Neural cell (in vitro differentiated cells): ENCODE results near the gene IL18R1. TPM values are rescaled to one million over a fixed set of nuclear protein-coding genes. Genes with fewer than 3 reads are reported as not detected.

Source experiments
- H2AFZ ChIP-seq: fragments of 200-600, 300-800 bp; sonication (generic), shearing (Covaris generic); 2 replicates; pipeline ENCODE4 v1.6.0; 2014; ENCODE audit warnings: low read depth, mild to moderate bottlenecking, antibody characterized with exemption, low read length, moderate library complexity
- H3F3A ChIP-seq: fragments of 200-600 bp; shearing (Covaris generic); 2 replicates; pipeline ENCODE4 v1.6.1; 2016; ENCODE audit warnings: mild to moderate bottlenecking, moderate library complexity, mixed read lengths, antibody characterized with exemption, low read length; ENCODE audit not compliant: insufficient read depth, poor library complexity, severe bottlenecking
- H3K27ac ChIP-seq: fragments of 200-600, 300-800 bp; sonication (generic), shearing (Covaris generic); 2 replicates; pipeline ENCODE4 v1.5.1; 2014; ENCODE audit warnings: mild to moderate bottlenecking, low read length, moderate library complexity
- H3K27me3 ChIP-seq: fragments of 300-800, 200-600 bp; sonication (generic), shearing (Covaris generic); 2 replicates; pipeline ENCODE4 v1.6.0; 2014; ENCODE audit warnings: mild to moderate bottlenecking, low read depth, low read length, moderate library complexity; ENCODE audit not compliant: insufficient read depth
- H3K36me3 ChIP-seq: fragments of 300-800, 200-600 bp; sonication (generic), shearing (Covaris generic); 2 replicates; pipeline ENCODE4 v1.5.1; 2014; ENCODE audit warnings: mild to moderate bottlenecking, antibody characterized with exemption, low read length, moderate library complexity; ENCODE audit not compliant: insufficient read depth
- H3K4me2 ChIP-seq: fragments of 300-800, 200-600 bp; sonication (generic), shearing (Covaris generic); 2 replicates; pipeline ENCODE4 v1.6.0; 2014; ENCODE audit warnings: mild to moderate bottlenecking, low read length
- H3K4me3 ChIP-seq: fragments of 300-800, 200-600 bp; sonication (generic), shearing (Covaris generic); 2 replicates; pipeline ENCODE4 v1.5.1; 2014; ENCODE audit warnings: mild to moderate bottlenecking, low read length, moderate library complexity
- H3K79me2 ChIP-seq: fragments of 200-600 bp; shearing (Covaris generic); replicated peaks from 2 replicates; pipeline ENCODE4 v1.6.0; 2014; ENCODE audit warnings: mild to moderate bottlenecking, low read length, moderate library complexity; ENCODE audit not compliant: insufficient read depth
- H3K9ac ChIP-seq: fragments of 300-800, 200-600 bp; sonication (generic), shearing (Covaris generic); 2 replicates; pipeline ENCODE4 v1.6.1; 2016; ENCODE audit warnings: mild to moderate bottlenecking, low read length, mixed read lengths
- H3K9me2 ChIP-seq: fragments of 200-600 bp; shearing (Covaris generic); 2 replicates; pipeline ENCODE4 v1.6.1; 2016; ENCODE audit warnings: mild to moderate bottlenecking, low read length, mixed read lengths; ENCODE audit not compliant: insufficient read depth
- H3K9me3 ChIP-seq: fragments of 200-600, 300-800 bp; sonication (generic), shearing (Covaris generic); 2 replicates; pipeline ENCODE4 v1.6.1; 2016; ENCODE audit warnings: mild to moderate bottlenecking, mixed run types, low read length, moderate library complexity, mixed read lengths
- H4K20me1 ChIP-seq: fragments of 200-600 bp; shearing (Covaris generic); 2 replicates; pipeline ENCODE4 v1.6.1; 2016; ENCODE audit warnings: mild to moderate bottlenecking, mixed run types; ENCODE audit not compliant: insufficient read depth
- EP300 ChIP-seq: fragments of 450-650 bp; conservative IDR thresholded peaks from 2 replicates; pipeline ENCODE4 v1.6.1; 2014; ENCODE audit warnings: antibody characterized with exemption, mild to moderate bottlenecking, moderate library complexity; ENCODE audit not compliant: poor library complexity, severe bottlenecking
- EZH2 ChIP-seq: fragments of 200-600, 300-800 bp; shearing (Covaris generic), sonication (generic); IDR thresholded peaks from 2 replicates; pipeline ENCODE4 v1.6.1; 2014; ENCODE audit warnings: antibody characterized with exemption, low read length, borderline replicate concordance, mild to moderate bottlenecking; ENCODE audit not compliant: insufficient read depth, poor library complexity, severe bottlenecking
- MXI1 ChIP-seq: fragments of 450-650 bp; conservative IDR thresholded peaks from 2 replicates; pipeline ENCODE4 v1.6.1; 2014; ENCODE audit warnings: antibody characterized with exemption, mild to moderate bottlenecking; ENCODE audit not compliant: poor library complexity, severe bottlenecking
- POLR2AphosphoS5 ChIP-seq: IDR thresholded peaks from 2 replicates; pipeline ENCODE4 v1.6.1; 2012
- RAD21 ChIP-seq: fragments of 450-650 bp; conservative IDR thresholded peaks from 2 replicates; pipeline ENCODE4 v1.6.1; 2014; ENCODE audit warnings: antibody characterized with exemption, mild to moderate bottlenecking, moderate library complexity
- SMC3 ChIP-seq: fragments of 450-650 bp; conservative IDR thresholded peaks from 2 replicates; pipeline ENCODE4 v1.6.1; 2014; ENCODE audit warnings: antibody characterized with exemption, mild to moderate bottlenecking, moderate library complexity; ENCODE audit not compliant: poor library complexity
- TAF1 ChIP-seq: IDR thresholded peaks from 2 replicates; pipeline ENCODE4 v1.6.1; 2012; ENCODE audit warnings: low read depth
- polyA plus RNA-seq: library from polyadenylated mRNA; depleted of rRNA; stranded (reverse); fragments of >200 nt; gene quantifications from 2 replicates; pipeline ENCODE4 v1.2.3, GENCODE V29; 2014
- TF ChIP-seq, protein P1 (sequence below): fragments of 450-650 bp; IDR thresholded peaks from 2 replicates; pipeline ENCODE4 v1.5.1; 2014; ENCODE audit warnings: antibody characterized with exemption, mild to moderate bottlenecking, moderate library complexity; ENCODE audit not compliant: poor library complexity, severe bottlenecking
- TF ChIP-seq, protein P2 (sequence below): IDR thresholded peaks from 2 replicates; pipeline ENCODE4 v1.6.1; 2012; ENCODE audit warnings: borderline replicate concordance

IL18R1 gene
- polyA plus RNA-seq, 1 donor from 2014 or later = 0.09 TPM

DNA sequence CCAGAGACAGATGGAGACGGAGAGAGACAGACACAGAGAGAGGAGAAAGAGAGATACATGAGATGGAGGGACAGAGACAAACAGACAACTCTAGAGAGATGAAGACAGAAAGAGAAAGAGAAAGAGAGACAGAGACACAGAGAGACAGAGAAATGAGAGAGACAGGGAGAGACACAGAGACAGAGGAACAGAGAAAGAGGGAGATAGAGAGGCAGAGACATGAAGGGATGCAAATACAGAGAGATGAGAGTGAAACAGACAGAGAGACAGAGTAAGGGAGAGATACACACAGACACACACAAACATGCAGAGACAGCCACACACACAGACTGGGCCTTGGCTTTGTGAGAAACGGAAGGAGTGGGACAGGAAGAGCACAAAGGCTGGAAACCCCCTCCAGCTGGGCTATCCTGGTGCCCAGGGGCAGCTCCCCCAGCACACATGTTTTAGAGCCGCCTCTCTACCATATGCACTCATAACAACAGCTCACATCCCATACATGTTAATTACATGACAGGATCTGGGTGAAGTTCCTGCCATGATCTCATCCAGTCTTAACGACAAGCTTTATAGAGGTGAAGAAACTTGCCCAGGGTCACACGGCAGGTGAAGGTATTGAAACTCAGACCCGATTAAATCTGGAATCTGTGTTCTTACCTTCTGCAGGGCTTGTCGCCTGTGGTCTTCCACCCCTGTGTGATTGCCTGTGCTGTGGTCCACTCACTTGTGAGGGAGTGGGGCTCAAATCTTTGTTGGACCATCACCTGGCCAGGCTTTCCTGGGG, 32.4 kb downstream of the IL18R1 start:
- Histone ChIP-seq H3K9me2 (no peaks in the 10 kb centered on the region), H3K4me3 (no peak overlapping the region), H3K79me2 (no peaks in the 10 kb centered on the region), H3K9me3 (peaks cover 5% of the 10 kb centered on the region), H3K4me2 (no peak overlapping the region), H4K20me1 (no peaks in the 10 kb centered on the region), H2AFZ (no peak overlapping the region), H3F3A (no peaks in the 10 kb centered on the region), H3K9ac (no peak overlapping the region), H3K27me3 (no peaks in the 10 kb centered on the region), H3K36me3 (no peaks in the 10 kb centered on the region), H3K27ac (no peak overlapping the region)
- TF ChIP-seq TAF1 = no peak

DNA sequence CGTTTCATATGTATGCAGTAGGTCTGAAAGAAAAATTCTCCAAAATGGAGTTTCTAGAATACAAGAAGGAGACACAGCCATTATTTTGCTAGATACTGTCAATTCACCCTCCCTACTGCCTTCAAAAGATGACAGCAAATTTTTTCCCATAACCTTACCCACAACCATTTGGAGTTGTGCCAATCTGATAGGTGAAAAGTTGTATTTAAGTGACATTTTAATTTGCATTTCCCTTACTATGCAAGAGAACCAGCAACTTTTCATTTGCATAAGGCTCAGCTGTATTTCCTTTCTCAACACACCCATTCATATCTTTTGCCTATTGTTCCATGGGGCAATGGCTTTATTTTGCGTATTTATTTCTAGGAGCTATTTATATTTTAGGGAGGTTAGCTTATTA, 36.0 kb downstream of the IL18R1 start:
- H4K20me1 ChIP-seq = no peaks in the 10 kb centered on the region
- H3K27ac ChIP-seq = no peak overlapping the region
- TF ChIP-seq POLR2AphosphoS5 (no peak), SMC3 (no peak), TAF1 (no peak), EP300 (no peak), MXI1 (no peak), RAD21 (no peak), EZH2 (no peak)
- TF ChIP-seq, protein P1, sequence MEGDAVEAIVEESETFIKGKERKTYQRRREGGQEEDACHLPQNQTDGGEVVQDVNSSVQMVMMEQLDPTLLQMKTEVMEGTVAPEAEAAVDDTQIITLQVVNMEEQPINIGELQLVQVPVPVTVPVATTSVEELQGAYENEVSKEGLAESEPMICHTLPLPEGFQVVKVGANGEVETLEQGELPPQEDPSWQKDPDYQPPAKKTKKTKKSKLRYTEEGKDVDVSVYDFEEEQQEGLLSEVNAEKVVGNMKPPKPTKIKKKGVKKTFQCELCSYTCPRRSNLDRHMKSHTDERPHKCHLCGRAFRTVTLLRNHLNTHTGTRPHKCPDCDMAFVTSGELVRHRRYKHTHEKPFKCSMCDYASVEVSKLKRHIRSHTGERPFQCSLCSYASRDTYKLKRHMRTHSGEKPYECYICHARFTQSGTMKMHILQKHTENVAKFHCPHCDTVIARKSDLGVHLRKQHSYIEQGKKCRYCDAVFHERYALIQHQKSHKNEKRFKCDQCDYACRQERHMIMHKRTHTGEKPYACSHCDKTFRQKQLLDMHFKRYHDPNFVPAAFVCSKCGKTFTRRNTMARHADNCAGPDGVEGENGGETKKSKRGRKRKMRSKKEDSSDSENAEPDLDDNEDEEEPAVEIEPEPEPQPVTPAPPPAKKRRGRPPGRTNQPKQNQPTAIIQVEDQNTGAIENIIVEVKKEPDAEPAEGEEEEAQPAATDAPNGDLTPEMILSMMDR = no peak
- TF ChIP-seq, protein P2, sequence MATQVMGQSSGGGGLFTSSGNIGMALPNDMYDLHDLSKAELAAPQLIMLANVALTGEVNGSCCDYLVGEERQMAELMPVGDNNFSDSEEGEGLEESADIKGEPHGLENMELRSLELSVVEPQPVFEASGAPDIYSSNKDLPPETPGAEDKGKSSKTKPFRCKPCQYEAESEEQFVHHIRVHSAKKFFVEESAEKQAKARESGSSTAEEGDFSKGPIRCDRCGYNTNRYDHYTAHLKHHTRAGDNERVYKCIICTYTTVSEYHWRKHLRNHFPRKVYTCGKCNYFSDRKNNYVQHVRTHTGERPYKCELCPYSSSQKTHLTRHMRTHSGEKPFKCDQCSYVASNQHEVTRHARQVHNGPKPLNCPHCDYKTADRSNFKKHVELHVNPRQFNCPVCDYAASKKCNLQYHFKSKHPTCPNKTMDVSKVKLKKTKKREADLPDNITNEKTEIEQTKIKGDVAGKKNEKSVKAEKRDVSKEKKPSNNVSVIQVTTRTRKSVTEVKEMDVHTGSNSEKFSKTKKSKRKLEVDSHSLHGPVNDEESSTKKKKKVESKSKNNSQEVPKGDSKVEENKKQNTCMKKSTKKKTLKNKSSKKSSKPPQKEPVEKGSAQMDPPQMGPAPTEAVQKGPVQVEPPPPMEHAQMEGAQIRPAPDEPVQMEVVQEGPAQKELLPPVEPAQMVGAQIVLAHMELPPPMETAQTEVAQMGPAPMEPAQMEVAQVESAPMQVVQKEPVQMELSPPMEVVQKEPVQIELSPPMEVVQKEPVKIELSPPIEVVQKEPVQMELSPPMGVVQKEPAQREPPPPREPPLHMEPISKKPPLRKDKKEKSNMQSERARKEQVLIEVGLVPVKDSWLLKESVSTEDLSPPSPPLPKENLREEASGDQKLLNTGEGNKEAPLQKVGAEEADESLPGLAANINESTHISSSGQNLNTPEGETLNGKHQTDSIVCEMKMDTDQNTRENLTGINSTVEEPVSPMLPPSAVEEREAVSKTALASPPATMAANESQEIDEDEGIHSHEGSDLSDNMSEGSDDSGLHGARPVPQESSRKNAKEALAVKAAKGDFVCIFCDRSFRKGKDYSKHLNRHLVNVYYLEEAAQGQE = no peak
- no peak overlapping the region for H3K9ac ChIP-seq
- no peak overlapping the region for H2AFZ ChIP-seq
- no peaks in the 10 kb centered on the region for H3K36me3 ChIP-seq
- no peaks in the 10 kb centered on the region for H3K9me3 ChIP-seq
- no peaks in the 10 kb centered on the region for H3F3A ChIP-seq
- no peak overlapping the region for H3K4me2 ChIP-seq
- H3K79me2 ChIP-seq = no peaks in the 10 kb centered on the region
- no peak overlapping the region for H3K4me3 ChIP-seq
- no peaks in the 10 kb centered on the region for H3K27me3 ChIP-seq
- H3K9me2 ChIP-seq = no peaks in the 10 kb centered on the region
